ENCODE data around the gene BHLHA9.
"Not testable (repeated sequence)": the region's sequence is repeated elsewhere in the genome, so short reads cannot be mapped to it uniquely, and the experiment has no call there.

Gene BHLHA9

GRCh38 chr17:1302761-1303160 lies 32.5 kb downstream of the BHLHA9 start:
- DNase-seq = no peak

- no peak for DNase-seq
These were observed 34.3 kb downstream of the BHLHA9 start for GRCh38 chr17:1304522-1304921.

- no peak for DNase-seq
These were observed 34.8 kb downstream of the BHLHA9 start for GRCh38 chr17:1304962-1305563.

GRCh38 chr17:1307829-1308228 lies 37.6 kb downstream of the BHLHA9 start:
- DNase-seq = not testable (repeated sequence)

- DNase-seq = no peak
These were observed 42.1 kb downstream of the BHLHA9 start for GRCh38 chr17:1312261-1312870.

- no peak for DNase-seq
These were observed 43.2 kb downstream of the BHLHA9 start for GRCh38 chr17:1313270-1314005.

- DNase-seq = no peak
These were observed 45.2 kb downstream of the BHLHA9 start for GRCh38 chr17:1315409-1315808.

- DNase-seq = no peak
These were observed 45.7 kb downstream of the BHLHA9 start for GRCh38 chr17:1315891-1316403.

Measured in cerebellar nuclear complex (tissue), 1 donor.